Activated CD4-positive, alpha-beta T cell treated with anti-CD3 and anti-CD28 coated beads, Interleukin-2, amount 50 U/mL, for 16 hours (primary cell): Measurements from ENCODE around the gene PGA4.
"Not testable (repeated sequence)": the region's sequence is repeated elsewhere in the genome, so short reads cannot be mapped to it uniquely, and the experiment has no call there.

ENCODE experiments used
- DNase-seq: peaks from one replicate; pipeline ENCODE4 v3.0.0-alpha.2; 2020

Gene PGA4

GRCh38 chr11:61252332-61252731 lies 30.2 kb downstream of the PGA4 start:
- not testable (repeated sequence) for DNase-seq

- peak; percentile 80 for DNase-seq
Measured at GRCh38 chr11:61254403-61255025, 32.4 kb downstream of the PGA4 start.

GRCh38 chr11:61256710-61257482 lies 34.7 kb downstream of the PGA4 start:
- no peak for DNase-seq

- no peak for DNase-seq
Measured at GRCh38 chr11:61258546-61258945, 36.4 kb downstream of the PGA4 start.

DNA sequence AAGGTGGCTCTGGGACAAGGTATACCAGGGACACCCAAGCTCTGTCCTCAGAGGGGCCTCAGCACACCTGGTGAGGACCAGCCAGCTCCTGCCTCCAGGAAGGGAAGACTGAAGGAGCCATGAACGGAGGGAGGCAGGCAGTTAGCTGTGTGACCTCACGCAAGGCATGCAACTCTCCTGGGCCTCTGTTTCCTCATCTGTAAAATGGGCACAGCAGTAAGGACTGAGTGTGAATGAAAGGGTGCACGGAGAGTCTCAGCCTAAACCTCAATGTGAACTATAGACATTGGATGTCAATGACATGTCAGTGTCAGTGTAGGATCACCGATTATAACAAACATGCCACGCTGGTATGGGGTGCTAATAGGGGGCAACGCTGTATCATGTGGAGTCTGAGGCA lies 37.2 kb downstream of the PGA4 start:
- no peak for DNase-seq

GRCh38 chr11:61264371-61264770 lies 42.2 kb downstream of the PGA4 start:
- no peak for DNase-seq

- no peak for DNase-seq
Measured at GRCh38 chr11:61264795-61265194, 42.6 kb downstream of the PGA4 start.

DNA sequence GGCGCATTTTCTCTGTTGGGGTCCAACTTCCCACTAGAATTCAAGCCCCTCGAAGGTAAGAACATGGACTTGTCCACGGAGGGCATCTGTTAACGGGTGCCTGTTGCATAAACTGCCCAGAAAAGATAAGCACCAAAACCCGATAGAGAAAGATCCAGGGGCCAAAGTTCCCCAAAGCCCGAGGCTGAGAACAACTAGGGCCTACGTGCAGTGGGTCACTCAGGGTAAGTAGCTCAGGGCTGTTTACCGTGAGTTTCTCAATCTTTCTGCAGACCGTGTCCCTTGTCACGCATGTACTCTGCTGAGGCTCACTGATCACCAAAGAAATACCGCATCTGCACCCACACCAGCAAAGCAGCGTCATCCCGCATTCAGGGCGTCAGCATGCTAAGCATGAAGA lies 43.2 kb downstream of the PGA4 start:
- DNase-seq: no peak

DNA sequence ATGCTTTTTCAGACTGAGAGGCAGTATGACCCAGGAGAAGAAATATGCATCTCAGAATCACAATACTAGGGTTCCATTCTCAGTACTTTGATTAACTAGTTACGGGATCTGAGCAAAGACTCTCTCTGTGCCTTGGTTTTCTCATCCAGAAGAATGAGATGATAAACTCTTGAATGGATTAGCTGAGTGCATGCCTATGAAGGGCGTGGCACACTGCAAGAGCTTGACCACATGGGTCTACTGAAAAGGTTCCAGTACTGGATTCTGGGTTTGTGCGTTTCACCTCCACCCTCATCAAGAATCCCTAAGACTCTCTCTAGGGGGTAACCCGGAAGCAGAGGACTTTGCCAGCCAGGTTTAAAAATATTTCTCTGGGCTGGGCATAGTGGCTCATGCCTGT lies 44.5 kb downstream of the PGA4 start:
- no peak for DNase-seq

GRCh38 chr11:61267437-61267841 lies 45.3 kb downstream of the PGA4 start:
- no peak for DNase-seq

- DNase-seq: no peak
Measured at GRCh38 chr11:61268588-61269250, 46.6 kb downstream of the PGA4 start.

- DNase-seq: peak; percentile 87
Measured at GRCh38 chr11:61270354-61271076, 48.4 kb downstream of the PGA4 start.

DNA sequence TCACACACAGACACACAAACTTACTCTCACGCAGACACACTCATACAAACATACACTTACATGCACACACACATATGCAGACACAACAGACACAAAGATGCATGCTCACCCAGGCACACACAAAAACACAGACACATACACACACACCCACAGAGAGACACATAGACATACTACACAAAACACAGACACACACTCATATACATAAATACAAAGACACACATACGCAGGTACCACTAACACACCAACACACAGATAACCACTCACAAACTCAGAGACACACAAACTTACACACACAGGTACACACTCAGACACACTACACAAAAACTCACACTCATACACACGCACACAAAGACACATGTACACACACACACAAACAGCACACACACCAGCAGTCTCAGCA lies 50.6 kb downstream of the PGA4 start:
- DNase-seq: no peak

- no peak for DNase-seq
Measured at GRCh38 chr11:61273178-61274078, 51.3 kb downstream of the PGA4 start.

- no peak for DNase-seq
Measured at GRCh38 chr11:61274084-61274483, 51.9 kb downstream of the PGA4 start.

- DNase-seq: no peak
Measured at GRCh38 chr11:61275191-61275590, 53.0 kb downstream of the PGA4 start.

DNA sequence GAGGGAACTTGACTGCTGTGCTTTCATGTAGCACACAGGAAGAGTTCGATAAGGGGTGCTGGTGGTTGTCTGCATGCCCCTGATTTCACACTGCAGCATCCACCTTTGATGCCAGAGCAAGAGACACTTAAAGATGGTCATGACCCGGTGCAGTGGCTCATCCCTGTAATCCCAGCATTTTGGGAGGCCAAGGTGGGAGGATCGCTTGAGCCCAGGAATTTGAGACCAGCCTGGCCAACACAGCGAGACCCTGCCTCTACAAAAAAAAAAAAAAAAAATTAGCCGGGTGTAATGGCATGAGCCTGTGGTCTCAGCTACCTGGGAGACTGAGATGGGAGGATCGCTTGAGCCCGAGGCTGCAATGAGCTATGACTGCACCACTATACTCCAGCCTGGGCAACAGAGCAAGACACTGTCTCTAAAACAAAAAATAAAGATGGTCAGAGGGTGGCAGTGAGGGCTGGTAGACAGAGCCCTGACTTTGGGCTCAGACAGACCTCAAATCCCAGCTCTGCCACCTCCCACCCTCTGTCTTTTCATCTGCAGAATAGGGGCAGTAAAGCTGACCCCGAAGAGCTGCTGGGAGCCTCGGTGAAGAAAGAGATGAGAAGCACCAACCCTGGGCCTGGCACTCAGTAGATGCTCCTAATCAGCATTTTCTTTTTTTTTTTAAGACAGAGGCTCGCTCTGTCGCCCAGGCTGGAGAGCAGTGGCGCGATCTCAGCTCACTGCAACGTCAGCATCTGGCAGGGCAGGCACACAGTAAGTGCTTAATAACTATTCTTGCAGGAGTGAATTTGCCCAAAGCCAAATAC lies 55.2 kb downstream of the PGA4 start:
- no peak for DNase-seq

DNA sequence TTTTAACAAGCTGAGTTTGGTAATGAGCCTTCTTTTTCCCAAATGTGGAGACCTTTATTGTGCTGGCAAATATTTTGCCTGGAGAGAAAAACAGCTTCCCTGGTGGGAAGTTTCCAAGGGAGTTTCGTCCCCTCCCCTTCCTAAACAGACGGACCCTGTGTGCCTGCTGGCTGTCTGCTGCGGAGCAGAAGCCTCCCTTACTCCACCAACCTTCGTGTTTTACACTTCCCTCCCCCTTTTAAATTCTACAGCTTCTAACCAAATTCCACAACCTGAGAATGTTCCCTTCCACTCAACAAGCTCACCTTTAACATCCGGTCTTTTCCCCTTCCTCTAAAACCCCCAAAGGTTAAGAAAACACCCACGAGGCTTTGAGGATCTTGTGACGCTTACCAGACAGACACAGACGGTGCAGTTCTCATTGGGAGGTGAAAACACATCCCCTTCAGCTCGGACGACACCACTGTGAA lies 55.9 kb downstream of the PGA4 start:
- DNase-seq: no peak

DNA sequence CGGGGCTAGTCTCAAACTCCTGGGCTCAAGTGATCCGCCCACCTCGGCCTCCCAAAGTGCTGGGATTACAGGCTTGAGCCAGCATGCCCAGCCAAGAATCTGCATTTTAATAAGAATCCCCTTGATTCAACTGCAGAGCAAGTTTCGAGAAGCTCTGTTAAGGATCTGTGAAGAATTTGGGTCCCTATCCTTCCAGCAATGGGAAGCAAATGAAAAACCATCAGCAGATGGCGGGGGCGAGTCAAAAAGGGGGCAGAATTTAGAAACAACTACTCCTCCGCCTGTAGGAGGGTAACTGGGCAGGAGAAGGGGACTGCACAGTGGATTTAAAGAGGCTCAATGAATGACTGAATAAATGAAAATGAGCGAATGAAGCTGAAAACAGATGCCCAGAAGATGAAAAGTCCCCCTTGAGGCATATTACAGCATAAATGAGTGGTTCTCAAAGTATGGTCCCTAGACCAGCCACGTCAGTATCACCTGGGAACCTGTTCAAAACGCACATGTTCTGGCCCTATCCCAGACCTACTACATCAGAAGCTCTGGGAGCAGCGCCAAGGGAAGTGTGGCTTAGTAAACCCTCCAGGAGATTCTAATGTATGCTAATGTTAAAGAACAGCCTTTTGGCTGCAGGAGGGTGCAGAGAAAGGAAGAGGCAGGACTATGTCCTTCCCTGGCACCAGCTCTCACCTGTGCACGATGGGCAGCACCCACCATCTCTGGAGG lies 58.0 kb downstream of the PGA4 start:
- DNase-seq: no peak

- DNase-seq: no peak
Measured at GRCh38 chr11:61280883-61281580, 58.9 kb downstream of the PGA4 start.
